Germinal center (tissue), 1 donor: ENCODE data around the gene TRH.
"Not testable (repeated sequence)": the region's sequence is repeated elsewhere in the genome, so short reads cannot be mapped to it uniquely, and the experiment has no call there.

Experiments
- DNase-seq: peaks from one replicate; pipeline ENCODE4 v3.0.0; 2012; ENCODE audit warnings: mixed read lengths, low spot score

TRH gene

DNA sequence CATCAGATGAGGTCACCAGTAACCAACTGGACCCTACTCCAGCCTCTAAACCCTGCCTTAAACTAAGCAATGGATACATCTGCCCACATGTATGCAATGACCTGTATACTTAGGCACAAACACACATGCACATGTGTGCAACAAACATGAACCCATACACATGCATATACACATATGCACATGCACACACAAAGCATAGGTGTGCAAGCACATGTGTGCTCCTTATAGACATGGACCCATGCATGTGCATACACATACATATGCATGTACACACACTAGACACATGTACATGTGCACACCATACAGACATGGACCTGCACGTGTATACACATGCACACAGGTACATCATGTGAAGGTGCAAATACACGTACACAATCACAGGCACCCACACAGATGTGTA is 8.6 kb upstream of the TRH start:
- DNase-seq = no peak

- no peak for DNase-seq
Observed at GRCh38 chr3:129966876-129967275, 7.6 kb upstream of the TRH start.

- no peak for DNase-seq
Observed at GRCh38 chr3:129967761-129968160, 6.8 kb upstream of the TRH start.

DNA sequence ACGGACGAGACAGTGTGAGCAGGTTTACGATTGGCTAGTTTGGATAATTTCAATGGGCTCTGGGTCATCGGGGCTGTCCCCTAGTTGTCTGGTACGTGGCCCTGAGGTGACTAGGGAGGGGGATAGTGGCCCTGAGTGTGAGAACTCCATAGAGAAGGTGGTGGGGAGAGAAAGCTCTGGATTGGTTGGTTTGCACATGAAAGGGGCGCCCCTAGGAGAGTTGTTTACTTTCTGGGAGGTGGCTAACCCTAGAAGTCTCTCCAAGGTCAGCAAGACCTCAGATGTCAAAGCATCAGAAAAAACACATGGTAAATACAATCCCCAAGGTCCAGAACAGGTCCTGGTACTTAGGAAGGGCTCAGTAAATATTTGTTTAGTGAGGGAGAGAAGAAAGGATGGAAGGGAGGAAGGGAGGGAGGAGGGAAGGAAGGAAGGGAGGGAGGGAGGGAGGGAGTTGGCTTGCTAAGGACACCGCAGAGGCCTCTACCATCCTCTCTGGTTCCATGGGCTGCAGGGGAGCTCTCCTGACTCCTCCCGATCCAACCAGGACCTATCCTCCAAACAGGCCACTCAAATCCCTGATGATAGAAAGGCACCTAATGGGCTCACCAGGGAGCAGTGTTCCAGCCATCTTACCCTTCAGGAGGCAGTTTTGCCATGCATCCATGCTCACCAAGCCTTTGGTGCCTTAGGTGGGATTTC is 3.0 kb upstream of the TRH start:
- no peak for DNase-seq

- no peak for DNase-seq
Observed at GRCh38 chr3:129972301-129972700, 2.2 kb upstream of the TRH start.

DNA sequence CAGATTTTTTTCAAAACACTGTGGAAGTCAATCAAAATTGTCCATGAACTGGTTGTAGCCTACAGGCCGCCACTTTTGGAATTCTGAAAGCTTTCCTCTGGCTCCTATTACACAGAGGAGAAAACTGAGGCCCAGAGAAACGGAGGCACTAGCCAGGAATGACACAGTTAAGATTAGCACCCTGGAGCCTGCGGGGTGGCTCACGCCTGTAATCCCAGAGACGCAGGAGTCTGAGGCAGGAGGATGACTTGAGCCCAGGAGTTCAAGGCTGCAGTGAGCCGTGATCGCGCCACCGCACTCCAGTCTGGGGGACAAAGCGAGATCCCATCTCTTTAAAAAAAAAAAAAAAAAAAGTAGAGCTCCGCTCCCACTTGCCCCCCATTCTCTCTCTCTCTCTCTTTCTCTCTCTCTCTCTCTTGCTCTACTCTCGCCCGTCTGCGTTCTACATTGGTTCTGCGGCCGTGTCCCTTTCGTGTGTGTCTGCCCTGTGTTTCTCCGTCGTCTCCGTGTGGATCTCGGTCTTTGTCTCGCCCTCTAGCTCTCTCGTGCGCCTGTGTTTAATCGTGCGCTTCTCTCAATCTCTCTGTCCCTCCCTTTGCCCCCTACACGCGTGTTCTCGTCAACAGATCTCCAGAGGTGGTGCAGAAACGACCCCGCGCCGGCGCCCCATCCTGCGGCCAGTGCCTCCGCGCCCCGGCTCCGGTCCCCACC is 512 bp upstream of the TRH start:
- DNase-seq = no peak

GRCh38 chr3:129974833-129975704 is 549 bp downstream of the TRH start:
- DNase-seq = peak; percentile 14

- no peak for DNase-seq
Observed at GRCh38 chr3:129975705-129976048, 1.2 kb downstream of the TRH start.

GRCh38 chr3:129976286-129976685 is 1.8 kb downstream of the TRH start:
- no peak for DNase-seq

GRCh38 chr3:129978123-129978522 is 3.6 kb downstream of the TRH start:
- no peak for DNase-seq

DNA sequence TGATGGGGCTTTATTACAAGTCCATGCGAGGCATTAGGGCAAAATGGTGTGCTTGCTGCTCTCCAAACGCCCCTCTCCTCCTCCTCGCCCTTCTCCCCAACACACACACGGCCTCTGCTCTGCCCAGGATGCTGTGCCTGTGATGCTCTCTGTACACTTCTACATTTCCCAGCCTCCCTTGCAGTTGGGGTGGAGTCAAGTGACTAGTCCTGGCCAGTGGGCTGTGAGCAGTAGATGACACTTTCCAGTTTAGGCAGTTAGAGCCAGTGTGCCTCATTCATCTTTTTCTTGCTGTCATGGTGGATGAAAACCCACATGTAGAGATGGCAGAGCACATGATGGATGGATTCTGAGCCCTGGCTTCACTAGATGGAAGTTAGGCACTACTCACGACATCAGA is 5.4 kb downstream of the TRH start:
- DNase-seq = no peak

DNA sequence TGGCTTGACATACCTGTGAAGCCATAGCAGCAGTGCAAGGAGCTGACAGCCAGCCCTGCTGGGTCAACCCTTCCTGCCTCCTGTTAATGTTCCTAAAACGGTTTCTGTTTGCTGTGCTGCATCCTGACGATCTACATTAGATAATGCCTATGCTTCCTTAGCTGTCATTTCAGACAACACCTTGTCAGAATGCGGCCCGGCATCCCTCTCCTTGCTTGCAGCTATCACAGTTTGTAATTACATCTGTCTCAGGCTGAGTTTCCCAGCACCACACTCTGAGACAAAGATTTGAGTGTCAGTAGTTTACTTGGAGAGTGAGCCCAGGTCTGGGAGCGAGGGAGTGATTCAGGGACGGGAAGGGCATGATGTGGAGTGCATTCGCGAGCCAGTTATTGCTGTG is 9.0 kb downstream of the TRH start:
- no peak for DNase-seq

DNA sequence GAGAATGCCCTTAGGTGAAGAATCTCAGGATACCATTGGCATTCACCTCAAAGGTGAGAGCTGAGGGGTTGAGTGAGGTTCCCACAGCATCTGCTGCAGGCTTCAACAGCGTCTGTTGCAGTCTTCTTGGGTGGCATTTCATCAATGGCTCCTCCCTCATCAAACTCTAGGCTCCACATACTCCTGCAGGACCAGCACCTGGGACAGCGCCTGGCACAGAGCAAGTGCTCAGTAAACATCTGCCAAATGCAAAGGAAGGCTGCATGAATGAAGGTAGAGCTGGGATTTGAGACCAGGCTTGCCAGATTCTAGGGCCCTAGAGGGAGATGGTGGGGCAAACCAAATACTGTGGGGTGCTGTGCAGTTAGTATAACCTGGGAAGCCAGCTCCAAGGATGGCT is 9.6 kb downstream of the TRH start:
- DNase-seq = no peak

DNA sequence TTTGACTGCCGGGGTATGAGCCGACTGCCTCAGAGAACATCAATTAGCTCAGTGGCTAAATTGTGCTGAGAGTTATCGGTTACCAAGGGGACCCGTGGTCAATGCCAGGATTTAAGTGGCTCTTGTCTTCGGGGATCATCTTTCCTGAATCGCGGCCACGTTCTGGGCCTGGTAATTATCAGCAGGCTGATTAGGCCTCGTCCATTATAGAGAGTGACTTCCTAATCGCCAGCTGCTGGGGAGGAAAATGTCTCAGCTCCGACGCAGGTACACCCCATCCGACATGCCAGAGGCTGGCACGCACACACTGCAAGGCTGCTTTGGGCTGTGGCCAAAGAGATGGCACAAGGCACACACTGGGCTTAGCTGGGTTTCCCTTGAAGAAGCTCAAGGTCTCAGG is 10.6 kb downstream of the TRH start:
- no peak for DNase-seq

DNA sequence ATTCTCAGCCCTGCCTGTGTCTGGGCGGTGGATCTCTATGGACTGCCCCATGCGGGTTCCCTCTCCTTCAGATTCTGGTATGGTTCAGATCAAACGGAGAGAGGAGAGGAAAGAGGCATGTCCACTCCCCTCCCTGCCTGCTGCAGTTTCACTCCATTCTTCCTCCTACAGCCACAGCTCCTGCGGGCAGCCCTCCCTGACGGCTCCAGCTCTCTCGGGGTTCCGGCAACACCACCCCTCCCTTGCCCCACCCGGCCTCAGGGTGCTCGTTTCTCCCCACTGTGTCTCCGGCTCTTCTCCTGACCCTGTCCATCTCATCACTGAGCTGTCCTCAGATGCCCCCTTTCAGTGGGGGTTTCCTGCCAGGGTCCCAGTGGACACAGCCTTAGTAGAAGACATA is 13.9 kb downstream of the TRH start:
- no peak for DNase-seq

DNA sequence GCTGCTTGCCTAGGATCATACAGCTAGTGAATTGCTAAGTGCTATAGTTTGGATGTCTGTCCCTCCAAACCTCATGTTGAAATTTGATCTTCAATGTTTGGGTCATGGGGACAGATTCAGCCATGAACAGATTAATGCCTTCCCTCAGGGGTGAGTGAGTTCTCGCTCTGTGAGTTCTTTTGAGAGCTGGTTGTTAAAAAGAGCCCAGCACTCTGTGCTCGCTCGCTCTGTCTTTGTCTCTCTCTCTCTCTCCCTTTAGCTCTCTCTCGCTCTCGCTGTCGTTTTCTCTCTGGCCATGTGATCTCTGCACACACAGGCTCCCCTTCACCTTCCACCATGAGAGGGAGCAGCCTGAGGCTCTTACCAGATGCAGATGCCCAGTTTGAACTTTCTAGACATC is 14.9 kb downstream of the TRH start:
- no peak for DNase-seq

GRCh38 chr3:129992781-129993180 is 18.3 kb downstream of the TRH start:
- no peak for DNase-seq

- DNase-seq = no peak
Observed at GRCh38 chr3:129994883-129995559, 20.5 kb downstream of the TRH start.

DNA sequence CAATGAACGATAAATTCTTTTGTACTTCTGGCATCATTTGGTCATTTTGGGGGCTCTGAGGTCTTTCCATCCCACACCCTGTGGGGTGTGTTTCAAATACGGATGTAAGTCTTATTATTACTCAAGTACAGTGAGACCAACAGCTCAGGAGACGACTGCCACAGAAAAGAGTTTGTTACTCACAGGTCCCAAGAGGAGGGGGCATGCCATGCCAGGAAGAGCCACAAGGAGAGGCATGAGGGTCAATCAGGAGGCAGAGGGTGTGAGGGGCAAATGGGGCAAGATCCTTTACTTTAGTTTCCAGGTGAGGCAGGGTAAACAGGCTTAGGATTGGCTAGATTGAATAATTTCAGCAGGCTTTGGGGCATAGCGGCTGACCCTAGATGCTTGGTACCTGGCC is 21.6 kb downstream of the TRH start:
- DNase-seq = no peak

GRCh38 chr3:129999176-129999575 is 24.7 kb downstream of the TRH start:
- DNase-seq = not testable (repeated sequence)

- DNase-seq = peak; percentile 60
Observed at GRCh38 chr3:130002666-130003598, 28.4 kb downstream of the TRH start.
